Tibial nerve (tissue), 4 donors: Measurements from ENCODE around the gene ATG10. TPM values are rescaled to one million over a fixed set of nuclear protein-coding genes. Genes with fewer than 3 reads are reported as not detected.

Source experiments
- DNase-seq, 2 donors: peaks; one replicate each; pipeline ENCODE4 v3.0.0-alpha.2; 2019; ENCODE audit warnings: low spot score in 2 of 2
- H3K27ac ChIP-seq, 4 donors: fragments of 200-600 bp; sonication (generic) in 3 of 4; one replicate each; pipeline ENCODE4 v1.5.1; 2017 to 2019; ENCODE audit warnings: mild to moderate bottlenecking in 1 of 4
- H3K27me3 ChIP-seq, 2 donors: fragments of 200-600 bp; sonication (generic) in 1 of 2; one replicate each; pipeline versions ENCODE4 v1.5.1 to v1.6.0; 2017 to 2019
- H3K36me3 ChIP-seq, 3 donors: fragments of 200-600 bp; sonication (generic); one replicate each; pipeline ENCODE4 v1.5.1; 2018 to 2019
- H3K4me1 ChIP-seq, 4 donors: fragments of 200-600 bp; sonication (generic) in 3 of 4; one replicate each; pipeline ENCODE4 v1.5.1; 2017 to 2019
- H3K4me3 ChIP-seq, 4 donors: fragments of 200-600 bp; sonication (generic) in 3 of 4; one replicate each; pipeline ENCODE4 v1.5.1; 2017 to 2019; ENCODE audit warnings: mild to moderate bottlenecking in 1 of 4, moderate library complexity in 1 of 4
- H3K9me3 ChIP-seq, 4 donors: fragments of 200-600 bp; sonication (generic) in 3 of 4; one replicate each; pipeline ENCODE4 v1.5.1; 2017 to 2019
- CTCF ChIP-seq, 5 experiments: fragments of 200-600 bp in 3 of 5; fragments of 450-650 bp in 2 of 5; sonication (generic) in 3 of 5; IDR thresholded peaks; one replicate each; pipeline ENCODE4 v1.5.1; 2016 to 2019; ENCODE audit warnings: antibody characterized with exemption in 5 of 5, mild to moderate bottlenecking in 3 of 5, moderate library complexity in 2 of 5
- EP300 ChIP-seq, 2 donors: sonication (generic); formaldehyde crosslinking; IDR thresholded peaks; one replicate each; pipeline ENCODE4 v1.6.1; 2017; ENCODE audit warnings: antibody characterized with exemption in 2 of 2, mild to moderate bottlenecking in 1 of 2
- POLR2A ChIP-seq, 2 donors: fragments of 450-650 bp; IDR thresholded peaks; one replicate each; pipeline ENCODE4 v1.6.1; 2017; ENCODE audit warnings: antibody characterized with exemption in 2 of 2, mild to moderate bottlenecking in 2 of 2, moderate library complexity in 2 of 2
- WGBS, 2 donors: methylation state at CpG; one replicate each; pipeline ENCODE4 v1.1.5; 2018; 5-methylcytosine and 5-hydroxymethylcytosine counted together
- total RNA-seq, 4 donors: library from RNA; depleted of rRNA; stranded (reverse); fragments of >200 nt; gene quantifications; one replicate each; pipeline ENCODE4 v1.1.0, GENCODE V29; 2016

The ATG10 gene
- total RNA-seq, 4 donors from 2014 or later: 3.5 to 25.1 (median 6.9) TPM

- no peaks in the 10 kb centered on the region for H3K9me3 ChIP-seq
- H3K36me3 ChIP-seq: peaks cover 0 to 33% (median 6%) of the 10 kb centered on the region in 3 donors
- H3K27me3 ChIP-seq: no peaks in the 10 kb centered on the region
- peak within 1 kb of the TSS; percentile 78 to 89 (median 86) for H3K27ac ChIP-seq
- 0 to 1% methylated on average over 49 to 54 of the region's 60 CpGs for WGBS, 2 donors
- DNase-seq: peak; percentile 85 to 87
- H3K4me3 ChIP-seq: peak within 1 kb of the TSS; percentile 70 to 91 (median 78)
- peak; percentile 49 to 52 for TF ChIP-seq POLR2A (IDR thresholded peaks at IDR 0.05)
- TF ChIP-seq CTCF (IDR thresholded peaks at IDR 0.05): peak in 1 of 5 experiments; percentile 24
- peak; percentile 67 to 91 for TF ChIP-seq EP300 (IDR thresholded peaks at IDR 0.05)
- H3K4me1 ChIP-seq: peaks cover 0 to 41% (median 13%) of the 10 kb centered on the region in 4 donors
Observed at GRCh38 chr5:82277987-82278710, 306.3 kb downstream of the ATG10 start, which contains the start of gene RPS23. TSS of gene RPS23 (minus strand) at chr5:82278354. CDS start at chr5:82278323, 31 bp downstream.

- H3K9me3 ChIP-seq: no peaks in the 10 kb centered on the region
- peaks cover 0 to 41% (median 13%) of the 10 kb centered on the region in 4 donors for H3K4me1 ChIP-seq
- H3K36me3 ChIP-seq: peaks cover 0 to 29% (median 6%) of the 10 kb centered on the region in 3 donors
- TF ChIP-seq CTCF (IDR thresholded peaks at IDR 0.05) (no peak), EP300 (IDR thresholded peaks at IDR 0.05) (no peak), POLR2A (IDR thresholded peaks at IDR 0.05) (no peak)
- peak overlapping the region; percentile 78 to 89 (median 86) for H3K27ac ChIP-seq
- 51 to 66% methylated on average over 19 of the region's 19 CpGs for WGBS, 2 donors
- peak overlapping the region; percentile 70 to 91 (median 78) for H3K4me3 ChIP-seq
- no peak for DNase-seq
- H3K27me3 ChIP-seq: no peaks in the 10 kb centered on the region
Observed at GRCh38 chr5:82278711-82279370, 307.0 kb downstream of the ATG10 start.

- Histone ChIP-seq H3K36me3 (no peaks in the 10 kb centered on the region), H3K27ac (no peak overlapping the region), H3K27me3 (no peaks in the 10 kb centered on the region), H3K4me3 (no peak overlapping the region), H3K9me3 (no peaks in the 10 kb centered on the region), H3K4me1 (peaks cover 0 to 25% (median 3%) of the 10 kb centered on the region in 4 donors)
- DNase-seq: no peak
- no peak for TF ChIP-seq POLR2A (IDR thresholded peaks at IDR 0.05)
- TF ChIP-seq CTCF (IDR thresholded peaks at IDR 0.05): no peak
- no peak for TF ChIP-seq EP300 (IDR thresholded peaks at IDR 0.05)
- WGBS, 2 donors: 89% methylated on average over 2 of the region's 2 CpGs
Observed at GRCh38 chr5:82283893-82284292, 312.1 kb downstream of the ATG10 start.

GRCh38 chr5:82285206-82285605 is 313.4 kb downstream of the ATG10 start:
- DNase-seq: no peak
- H3K27me3 ChIP-seq: no peaks in the 10 kb centered on the region
- H3K27ac ChIP-seq: no peak overlapping the region
- TF ChIP-seq CTCF (IDR thresholded peaks at IDR 0.05): no peak
- TF ChIP-seq EP300 (IDR thresholded peaks at IDR 0.05): no peak
- TF ChIP-seq POLR2A (IDR thresholded peaks at IDR 0.05): no peak
- no peaks in the 10 kb centered on the region for H3K36me3 ChIP-seq
- no peaks in the 10 kb centered on the region for H3K9me3 ChIP-seq
- no peak overlapping the region for H3K4me3 ChIP-seq
- peaks cover 0 to 17% (median 0%) of the 10 kb centered on the region in 4 donors for H3K4me1 ChIP-seq
- WGBS, 2 donors: 88 to 90% methylated on average over 6 of the region's 6 CpGs

GRCh38 chr5:82287625-82288024 is 315.8 kb downstream of the ATG10 start:
- TF ChIP-seq CTCF (IDR thresholded peaks at IDR 0.05) (no peak), POLR2A (IDR thresholded peaks at IDR 0.05) (no peak), EP300 (IDR thresholded peaks at IDR 0.05) (no peak)
- Histone ChIP-seq H3K9me3 (no peaks in the 10 kb centered on the region), H3K4me3 (no peak overlapping the region), H3K27me3 (no peaks in the 10 kb centered on the region), H3K27ac (no peak overlapping the region), H3K36me3 (no peaks in the 10 kb centered on the region), H3K4me1 (peaks cover 0 to 5% (median 0%) of the 10 kb centered on the region in 4 donors)
- WGBS, 2 donors: 76 to 83% methylated on average over 3 of the region's 3 CpGs
- DNase-seq: no peak
